K562 (cell line): ENCODE results near the gene EZH1. TPM values are rescaled to one million over a fixed set of nuclear protein-coding genes. Genes with fewer than 3 reads are reported as not detected.

Experiments
- ATAC-seq: fragments of 200-7000 bp; cut with Tn5 transposase; 3 replicates; pipeline ENCODE4 v1.9.1; 2020; ENCODE audit warnings: moderate library complexity
- BruUV-seq: library from RNA; stranded (reverse); fragments of 400-500 nt; replicated peaks from 2 replicates; lab custom pipeline; 2021; lab: Mats Ljungman, UMichigan
- CTCF ChIA-PET: fragments of 300-600 bp; formaldehyde crosslinking; extraction: SDS; loops from one replicate; lab custom pipeline; 2021; ENCODE audit warnings: low intra/inter-chr PET ratio; lab: Yijun Ruan, JAX
- POLR2A ChIA-PET: fragments of 300-600, 350-650 bp; sonication (Branson Sonifier 250); formaldehyde crosslinking; extraction: SDS; loops from one replicate; lab custom pipeline; 2021; ENCODE audit warnings: antibody characterized with exemption, inconsistent platforms; lab: Yijun Ruan, JAX
- DNase-seq, 4 experiments: peaks; one replicate each; pipeline versions ENCODE4 v3.0.0 to v3.0.0-alpha.2; 2011 to 2018; ENCODE audit warnings: low spot score in 3 of 4, mixed read lengths in 3 of 4; ENCODE audit errors: extremely low read depth in 1 of 4
- FAIRE-seq: peaks from 2 replicates; lab custom pipeline; 2011; peaks lifted over from hg19 to GRCh38; lab: Jason Lieb, UNC
- H2AFZ ChIP-seq: 2 replicates; pipeline ENCODE4 v1.6.0; 2011; ENCODE audit warnings: low read depth, low read length, control low read depth, inconsistent platforms
- H3K27ac ChIP-seq: fragments of 200-600 bp; 3 replicates; pipeline ENCODE4 v1.8.0; 2011; ENCODE audit warnings: low read depth, mild to moderate bottlenecking, control low read depth, inconsistent platforms, low read length, moderate library complexity, mixed read lengths; ENCODE audit errors: extremely low read depth
- H3K27me3 ChIP-seq, 2 experiments: fragments of 300-600 bp in 1 of 2; 2 replicates in 1 of 2; 3 replicates in 1 of 2; pipeline versions ENCODE4 v1.6.0 to v1.8.0; 2011; ENCODE audit warnings: inconsistent platforms in 2 of 2, low read length in 2 of 2, mild to moderate bottlenecking in 1 of 2, mixed read lengths in 1 of 2, moderate library complexity in 1 of 2; ENCODE audit not compliant: control insufficient read depth in 2 of 2, insufficient read depth in 2 of 2
- H3K36me3 ChIP-seq: fragments of 300-600 bp; 3 replicates; pipeline ENCODE4 v1.8.0; 2011; ENCODE audit warnings: mild to moderate bottlenecking, low read length, inconsistent platforms; ENCODE audit not compliant: control insufficient read depth, insufficient read depth
- H3K4me1 ChIP-seq, 2 experiments: fragments of 200-600 bp in 1 of 2; replicated peaks in 1 of 2; 2 replicates in 1 of 2; 3 replicates in 1 of 2; pipeline versions ENCODE4 v1.5.1 to v1.8.0; 2011; ENCODE audit warnings: inconsistent platforms in 2 of 2, low read length in 2 of 2, mild to moderate bottlenecking in 1 of 2, mixed read lengths in 1 of 2, moderate library complexity in 1 of 2; ENCODE audit not compliant: control insufficient read depth in 2 of 2, insufficient read depth in 2 of 2
- H3K4me2 ChIP-seq: 2 replicates; pipeline ENCODE4 v1.6.1; 2011; ENCODE audit warnings: low read length, control low read depth, inconsistent platforms, mixed read lengths; ENCODE audit not compliant: insufficient read depth
- H3K4me3 ChIP-seq: fragments of 200-600 bp; sonication (generic), shearing (Covaris generic); 2 replicates; pipeline ENCODE4 v1.5.1; 2016; ENCODE audit warnings: control low read depth, inconsistent platforms
- H3K79me2 ChIP-seq: fragments of 200-600 bp; 3 replicates; pipeline ENCODE4 v1.8.0; 2011; ENCODE audit warnings: low read length, inconsistent platforms; ENCODE audit not compliant: control insufficient read depth, insufficient read depth
- H3K9ac ChIP-seq, 2 experiments: 2 replicates each; pipeline versions ENCODE4 v1.6.0 to v1.6.1; 2011; ENCODE audit warnings: low read depth in 2 of 2, low read length in 2 of 2, control low read depth in 1 of 2, inconsistent platforms in 1 of 2, mild to moderate bottlenecking in 1 of 2, mixed read lengths in 1 of 2; ENCODE audit not compliant: insufficient read depth in 1 of 2
- H3K9me1 ChIP-seq: one replicate; pipeline ENCODE4 v1.6.0; 2011; ENCODE audit warnings: inconsistent platforms, mild to moderate bottlenecking, low read length, moderate library complexity; ENCODE audit not compliant: control insufficient read depth, insufficient read depth
- H3K9me3 ChIP-seq: replicated peaks from 2 replicates; pipeline ENCODE4 v1.5.1; 2011; ENCODE audit warnings: low read depth, low read length, inconsistent platforms; ENCODE audit not compliant: control insufficient read depth, insufficient read depth
- H4K20me1 ChIP-seq: replicated peaks from 2 replicates; pipeline ENCODE4 v1.6.1; 2011; ENCODE audit warnings: low read length, inconsistent platforms, mixed read lengths; ENCODE audit not compliant: control insufficient read depth, insufficient read depth
- CBX2 ChIP-seq: fragments of 200-600 bp; sonication (generic); IDR thresholded peaks from one replicate; pipeline ENCODE4 v1.6.1; 2012; ENCODE audit warnings: mild to moderate bottlenecking, low read length, inconsistent platforms; ENCODE audit not compliant: insufficient read depth, poor library complexity, severe bottlenecking
- E2F4 ChIP-seq: sonication (generic); formaldehyde crosslinking; IDR thresholded peaks from 2 replicates; pipeline ENCODE4 v1.8.0; 2022; ENCODE audit warnings: mild to moderate bottlenecking, low read depth, missing genetic modification reagents
- ESRRA ChIP-seq: fragments of 450-650 bp; IDR thresholded peaks from 2 replicates; pipeline ENCODE4 v1.6.1; 2014; ENCODE audit warnings: low read depth, mild to moderate bottlenecking, moderate library complexity, borderline replicate concordance
- FOSL1 ChIP-seq: fragments of 200-800 bp; sonication (Bioruptor generic); conservative IDR thresholded peaks from 2 replicates; pipeline ENCODE4 v1.6.1; 2016; ENCODE audit warnings: missing genetic modification characterization, missing compliant biosample characterization
- KLF10 ChIP-seq: fragments of 250-450 bp; sonication (Bioruptor Pico); IDR thresholded peaks from 2 replicates; pipeline ENCODE4 v1.6.1; 2021; ENCODE audit warnings: matching md5 sums
- NBN ChIP-seq: fragments of 450-650 bp; IDR thresholded peaks from 2 replicates; pipeline ENCODE4 v1.6.1; 2016; ENCODE audit warnings: low read depth, mild to moderate bottlenecking
- PHF8 ChIP-seq: fragments of 200-600 bp; sonication (generic); IDR thresholded peaks from 2 replicates; pipeline ENCODE4 v1.6.1; 2012; ENCODE audit warnings: mixed run types, mild to moderate bottlenecking, inconsistent platforms, low read length, moderate library complexity, borderline replicate concordance
- RBBP5 ChIP-seq: fragments of 200-600 bp; sonication (generic); IDR thresholded peaks from 2 replicates; pipeline ENCODE4 v1.6.1; 2012; ENCODE audit warnings: borderline replicate concordance, mild to moderate bottlenecking, low read length, control low read depth, inconsistent platforms; ENCODE audit not compliant: insufficient read depth, poor library complexity, severe bottlenecking
- SMARCE1 ChIP-seq: fragments of 450-650 bp; IDR thresholded peaks from 2 replicates; pipeline ENCODE4 v1.7.1; 2016; ENCODE audit warnings: mild to moderate bottlenecking
- XRCC4 ChIP-seq: IDR thresholded peaks from one replicate; pipeline ENCODE4 v1.6.1; 2011; ENCODE audit not compliant: insufficient read depth, insufficient read length; ENCODE audit errors: extremely low read depth
- ZNF277 ChIP-seq: fragments of 250-450 bp; sonication (Bioruptor Pico); IDR thresholded peaks from 2 replicates; pipeline ENCODE4 v1.8.0; 2022; ENCODE audit warnings: inconsistent platforms, mild to moderate bottlenecking, moderate library complexity, borderline replicate concordance
- ZNF639 ChIP-seq, 2 experiments: fragments of 200-800 bp in 1 of 2; sonication (Bioruptor generic) in 1 of 2; sonication (generic) in 1 of 2; formaldehyde crosslinking in 1 of 2; IDR thresholded peaks in 1 of 2; conservative IDR thresholded peaks in 1 of 2; 2 replicates each; pipeline versions ENCODE4 v1.5.0 to v1.6.1; 2016 to 2020; ENCODE audit warnings: missing compliant biosample characterization in 1 of 2, missing genetic modification characterization in 1 of 2, missing genetic modification reagents in 1 of 2
- WGBS: fragments of 100-300 bp; shearing (Covaris generic); methylation state at CpG from one replicate; pipeline ENCODE4 v1.1.6; 2016; ENCODE audit warnings: low coverage, mixed read lengths; ENCODE audit not compliant: insufficient coverage; ENCODE audit errors: missing lambda C conversion rate; 5-methylcytosine and 5-hydroxymethylcytosine counted together
- in situ Hi-C: fragments of 300-500 bp; cut with MboI; formaldehyde crosslinking; loops from 4 replicates; pipeline ENCODE4 v1.15.0; 2018; ENCODE audit warnings: inconsistent platforms, mixed read lengths
- intact Hi-C: fragments of 100-400 bp; cut with micrococcal nuclease; formaldehyde crosslinking; loops from 2 replicates; pipeline ENCODE4 v1.14.2; 2022
- polyA plus RNA-seq, 8 experiments: library from polyadenylated mRNA; depleted of rRNA in 4 of 8; stranded (reverse) in 5 of 8; unstranded in 3 of 8; fragments of >200 nt; fragmentation: Nextera tagmentation in 2 of 8; fragmentation: Illumina TruSeq in 1 of 8; extraction: Ambion mirVana in 2 of 8; extraction: Trizol in 1 of 8; gene quantifications; 2 replicates each; pipeline versions ENCODE4 v1.2.1 to v1.2.3, GENCODE V29; 2011 to 2014; ENCODE audit warnings: inconsistent platforms in 1 of 8, missing spikeins in 1 of 8
- total RNA-seq, 7 experiments: library from RNA; depleted of rRNA in 6 of 7; stranded (reverse); fragments of >200 nt in 6 of 7; fragmentation: Illumina TruSeq in 2 of 7; extraction: Trizol in 2 of 7; gene quantifications; 2 replicates each; pipeline versions ENCODE4 v1.2.1 to v1.2.3, GENCODE V29; 2011 to 2021; ENCODE audit warnings: low replicate concordance in 1 of 7

The EZH1 gene
- total and polyA plus RNA-seq, 9 of the 15 experiments (the other 6 are each of a cell fraction or from before 2014, with no cell fraction given) = 8.6 to 40.8 (median 22.9) TPM

- TF ChIP-seq RBBP5 (no peak), ESRRA (no peak), PHF8 (peak; percentile 52; the same call in 1 of the 2 replicates), NBN (no peak), SMARCE1 (peak; percentile 54), KLF10 (CRISPR knock-in tag) (no peak)
- TF ChIP-seq, all 486 proteins: peak for 64
These were observed 68.3 kb downstream of the EZH1 start, which contains the start of gene PLEKHH3 (continued) for GRCh38 chr17:42676424-42677011.

GRCh38 chr17:42675965-42676423 is 68.8 kb downstream of the EZH1 start:
- peak overlapping the region; percentile 80 for H3K27ac ChIP-seq
- peak overlapping the region; percentile 85 for H3K4me2 ChIP-seq
- peaks cover 36% of the 10 kb centered on the region for H3K79me2 ChIP-seq
- in situ Hi-C loops = no loop called here
- H3K9ac ChIP-seq = peak overlapping the region; percentile 76 to 94
- H3K27me3 ChIP-seq = no peaks in the 10 kb centered on the region
- peak overlapping the region; percentile 61 for H3K4me3 ChIP-seq
- TSS peak; percentile 52 for BruUV-seq
- no peaks in the 10 kb centered on the region for H3K9me1 ChIP-seq
- 0 out of 3 replicates have a peak, but pooled peaks have one; percentile 1 for ATAC-seq
- ChIA-PET CTCF (interaction anchor here (0.6 kb wide), 2 partner anchors 15 to 51 kb away, joined by 3 to 4 read pairs; no protein-coding TSS in a partner anchor), POLR2A (interaction anchor here (0.5 to 1.8 kb wide), 7 partner anchors 8 to 142 kb away, joined by 3 to 6 read pairs (median 4); partner anchors contain the start of gene TUBG2)
- peak; percentile 51 to 65 (median 58) for DNase-seq
- FAIRE-seq = no peak
- under 1% methylated on average over 20 of the region's 43 CpGs for WGBS
- H4K20me1 ChIP-seq = peaks cover 5% of the 10 kb centered on the region
- H2AFZ ChIP-seq = peak overlapping the region; percentile 65
- peaks cover 36 to 76% of the 10 kb centered on the region in 2 experiments for H3K4me1 ChIP-seq
- H3K36me3 ChIP-seq = peaks cover 32% of the 10 kb centered on the region; the same call in 1 of the 3 replicates
- intact Hi-C loops = loop anchor here (1.0 to 5.0 kb wide), 2 partner anchors 69 to 98 kb away; partner anchors contain the start of genes RETREG3 and TUBG1
- H3K9me3 ChIP-seq = no peaks in the 10 kb centered on the region
- no peak for TF ChIP-seq ZNF277 (CRISPR knock-in tag)
- TF ChIP-seq E2F4 (CRISPR knock-in tag) = no peak
- TF ChIP-seq XRCC4 = no peak
- no peak for TF ChIP-seq CBX2
- no peak for TF ChIP-seq ZNF639 (CRISPR knock-in tag; conservative IDR thresholded peaks at IDR 0.05 in 1 of 2, IDR thresholded peaks at IDR 0.05 in 1 of 2)
- no peak for TF ChIP-seq FOSL1
